Measurements from ENCODE around the gene PLCD4.

PLCD4 gene

DNA sequence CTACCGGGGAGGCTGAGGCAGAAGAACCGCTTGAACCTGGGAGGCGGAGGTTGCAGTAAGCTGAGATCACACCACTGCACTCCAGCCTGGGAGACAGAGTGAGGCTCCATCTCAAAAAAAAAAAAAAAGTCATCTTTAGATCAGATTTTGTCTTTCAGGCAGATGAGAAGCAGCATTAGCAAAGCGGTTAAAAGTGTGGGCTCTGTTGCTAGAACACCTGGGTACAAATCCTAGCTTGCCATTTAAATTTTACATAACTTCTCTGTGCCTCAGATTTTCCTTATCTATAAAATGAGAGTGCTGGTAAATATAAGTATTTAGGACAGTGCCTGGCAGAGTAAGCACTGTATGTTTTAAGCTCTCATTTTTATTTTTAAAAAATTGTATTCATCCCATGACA, 30.8 kb upstream of the PLCD4 start:
- peaks cover 3% of the 10 kb centered on the region for H3K36me3 ChIP-seq (ENCODE audit: control insufficient read depth, insufficient read depth, low read length)
- TF ChIP-seq, protein P1, sequence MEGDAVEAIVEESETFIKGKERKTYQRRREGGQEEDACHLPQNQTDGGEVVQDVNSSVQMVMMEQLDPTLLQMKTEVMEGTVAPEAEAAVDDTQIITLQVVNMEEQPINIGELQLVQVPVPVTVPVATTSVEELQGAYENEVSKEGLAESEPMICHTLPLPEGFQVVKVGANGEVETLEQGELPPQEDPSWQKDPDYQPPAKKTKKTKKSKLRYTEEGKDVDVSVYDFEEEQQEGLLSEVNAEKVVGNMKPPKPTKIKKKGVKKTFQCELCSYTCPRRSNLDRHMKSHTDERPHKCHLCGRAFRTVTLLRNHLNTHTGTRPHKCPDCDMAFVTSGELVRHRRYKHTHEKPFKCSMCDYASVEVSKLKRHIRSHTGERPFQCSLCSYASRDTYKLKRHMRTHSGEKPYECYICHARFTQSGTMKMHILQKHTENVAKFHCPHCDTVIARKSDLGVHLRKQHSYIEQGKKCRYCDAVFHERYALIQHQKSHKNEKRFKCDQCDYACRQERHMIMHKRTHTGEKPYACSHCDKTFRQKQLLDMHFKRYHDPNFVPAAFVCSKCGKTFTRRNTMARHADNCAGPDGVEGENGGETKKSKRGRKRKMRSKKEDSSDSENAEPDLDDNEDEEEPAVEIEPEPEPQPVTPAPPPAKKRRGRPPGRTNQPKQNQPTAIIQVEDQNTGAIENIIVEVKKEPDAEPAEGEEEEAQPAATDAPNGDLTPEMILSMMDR (IDR thresholded peaks at IDR 0.05; ENCODE audit: insufficient read depth, low read length, poor library complexity, severe bottlenecking): no peak
- no peak for DNase-seq (ENCODE audit: extremely low read depth, insufficient read length)
- no peaks in the 10 kb centered on the region for H3K27me3 ChIP-seq (replicated peaks; ENCODE audit: control insufficient read depth, insufficient read depth, low read length)
- no peak overlapping the region for H3K4me3 ChIP-seq (replicated peaks; ENCODE audit: low read depth, low read length)

DNA sequence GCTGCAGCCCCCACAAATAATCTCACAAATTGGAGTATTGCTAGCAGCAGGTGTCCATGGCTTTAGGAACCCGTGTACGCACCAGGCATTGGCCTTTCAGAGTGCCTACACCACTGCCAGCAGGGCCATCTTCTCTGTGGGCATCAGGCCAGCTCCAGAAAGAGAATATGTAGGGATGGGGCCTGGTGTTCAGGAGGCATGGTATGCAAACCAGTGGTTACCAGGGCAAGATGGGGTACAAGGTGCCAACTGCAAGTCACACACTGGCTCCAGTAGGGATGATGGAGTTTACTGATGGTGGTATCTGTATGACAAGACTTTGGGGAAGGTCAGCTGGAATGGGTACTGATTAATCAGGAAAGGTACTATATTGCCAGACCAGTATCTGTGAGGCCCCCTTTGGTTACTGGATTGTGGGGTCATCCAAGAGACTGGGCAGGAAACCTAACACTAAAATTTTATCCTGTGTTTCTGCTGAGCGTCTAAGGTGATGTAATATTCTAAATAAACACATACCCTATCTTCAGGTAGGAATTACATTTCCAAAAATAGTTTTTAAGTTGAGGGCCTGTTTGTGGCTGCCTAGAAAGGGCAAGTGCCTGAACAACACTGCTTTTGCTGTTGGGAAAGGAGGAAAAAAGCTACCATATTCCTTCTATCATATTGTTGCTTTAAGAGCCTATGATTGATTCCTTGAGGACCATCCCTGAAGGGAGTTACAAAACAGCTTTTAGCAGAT, 30.0 kb upstream of the PLCD4 start:
- TF ChIP-seq, protein P1 (IDR thresholded peaks at IDR 0.05; ENCODE audit: insufficient read depth, low read length, poor library complexity, severe bottlenecking): no peak
- Histone ChIP-seq H3K36me3 (ENCODE audit: control insufficient read depth, insufficient read depth, low read length) (peaks cover 3% of the 10 kb centered on the region), H3K4me3 (replicated peaks; ENCODE audit: low read depth, low read length) (no peak overlapping the region), H3K27me3 (replicated peaks; ENCODE audit: control insufficient read depth, insufficient read depth, low read length) (no peaks in the 10 kb centered on the region)
- no peak for DNase-seq (ENCODE audit: extremely low read depth, insufficient read length)

- peaks cover 3% of the 10 kb centered on the region for H3K36me3 ChIP-seq (ENCODE audit: control insufficient read depth, insufficient read depth, low read length)
- DNase-seq (ENCODE audit: extremely low read depth, insufficient read length): no peak
- TF ChIP-seq, protein P1 (IDR thresholded peaks at IDR 0.05; ENCODE audit: insufficient read depth, low read length, poor library complexity, severe bottlenecking): no peak
- H3K27me3 ChIP-seq (replicated peaks; ENCODE audit: control insufficient read depth, insufficient read depth, low read length): no peaks in the 10 kb centered on the region
- no peak overlapping the region for H3K4me3 ChIP-seq (replicated peaks; ENCODE audit: low read depth, low read length)
Observed at GRCh38 chr2:218578272-218578877, 29.3 kb upstream of the PLCD4 start.

- no peaks in the 10 kb centered on the region for H3K27me3 ChIP-seq (replicated peaks; ENCODE audit: control insufficient read depth, insufficient read depth, low read length)
- TF ChIP-seq, protein P1 (IDR thresholded peaks at IDR 0.05; ENCODE audit: insufficient read depth, low read length, poor library complexity, severe bottlenecking): no peak
- DNase-seq (ENCODE audit: extremely low read depth, insufficient read length): no peak
- H3K4me3 ChIP-seq (replicated peaks; ENCODE audit: low read depth, low read length): no peak overlapping the region
- peaks cover 6% of the 10 kb centered on the region for H3K36me3 ChIP-seq (ENCODE audit: control insufficient read depth, insufficient read depth, low read length)
Observed at GRCh38 chr2:218582076-218582475, 25.6 kb upstream of the PLCD4 start.

GRCh38 chr2:218583983-218584850, 23.5 kb upstream of the PLCD4 start:
- H3K27me3 ChIP-seq (replicated peaks; ENCODE audit: control insufficient read depth, insufficient read depth, low read length): no peaks in the 10 kb centered on the region
- H3K4me3 ChIP-seq (replicated peaks; ENCODE audit: low read depth, low read length): no peak overlapping the region
- DNase-seq (ENCODE audit: extremely low read depth, insufficient read length): no peak
- TF ChIP-seq, protein P1 (IDR thresholded peaks at IDR 0.05; ENCODE audit: insufficient read depth, low read length, poor library complexity, severe bottlenecking): no peak
- H3K36me3 ChIP-seq (ENCODE audit: control insufficient read depth, insufficient read depth, low read length): peaks cover 6% of the 10 kb centered on the region
